ENCODE measurements around the gene PLD6.

The PLD6 gene

GRCh38 chr17:17207998-17208397 is 1.9 kb upstream of the PLD6 start:
- in situ Hi-C loops (cut with MboI; ENCODE audit: low pct_unique_long_range_greater_than_20kb, low sequenced_read_pairs, unreplicated experiment) = no loop called here
- no peak for TF ChIP-seq CTCF (IDR thresholded peaks at IDR 0.05; ENCODE audit: extremely low read depth, insufficient read depth, missing control alignments)
- no peak for DNase-seq (ENCODE audit: low spot score)

- in situ Hi-C loops (cut with MboI; ENCODE audit: low pct_unique_long_range_greater_than_20kb, low sequenced_read_pairs, unreplicated experiment) = no loop called here
- no peak for DNase-seq (ENCODE audit: low spot score)
- no peak for TF ChIP-seq CTCF (IDR thresholded peaks at IDR 0.05; ENCODE audit: extremely low read depth, insufficient read depth, missing control alignments)
Measured at GRCh38 chr17:17206913-17207335, 791 bp upstream of the PLD6 start.

GRCh38 chr17:17205368-17206123 is 587 bp downstream of the PLD6 start:
- TF ChIP-seq CTCF (IDR thresholded peaks at IDR 0.05; ENCODE audit: extremely low read depth, insufficient read depth, missing control alignments) = no peak
- DNase-seq (ENCODE audit: low spot score) = peak; percentile 88
- in situ Hi-C loops (cut with MboI; ENCODE audit: low pct_unique_long_range_greater_than_20kb, low sequenced_read_pairs, unreplicated experiment) = no loop called here

GRCh38 chr17:17204635-17205231 is 1.4 kb downstream of the PLD6 start:
- in situ Hi-C loops (cut with MboI; ENCODE audit: low pct_unique_long_range_greater_than_20kb, low sequenced_read_pairs, unreplicated experiment) = no loop called here
- no peak for DNase-seq (ENCODE audit: low spot score)
- no peak for TF ChIP-seq CTCF (IDR thresholded peaks at IDR 0.05; ENCODE audit: extremely low read depth, insufficient read depth, missing control alignments)

GRCh38 chr17:17204041-17204591 is 2.0 kb downstream of the PLD6 start:
- no peak for TF ChIP-seq CTCF (IDR thresholded peaks at IDR 0.05; ENCODE audit: extremely low read depth, insufficient read depth, missing control alignments)
- in situ Hi-C loops (cut with MboI; ENCODE audit: low pct_unique_long_range_greater_than_20kb, low sequenced_read_pairs, unreplicated experiment) = no loop called here
- DNase-seq (ENCODE audit: low spot score) = no peak

- DNase-seq (ENCODE audit: low spot score) = no peak
- no peak for TF ChIP-seq CTCF (IDR thresholded peaks at IDR 0.05; ENCODE audit: extremely low read depth, insufficient read depth, missing control alignments)
- in situ Hi-C loops (cut with MboI; ENCODE audit: low pct_unique_long_range_greater_than_20kb, low sequenced_read_pairs, unreplicated experiment) = no loop called here
Measured at GRCh38 chr17:17203173-17203730, 2.9 kb downstream of the PLD6 start.

Data from GM13977 (cell line).